ENCODE data around the gene ZBTB11. TPM values are rescaled to one million over a fixed set of nuclear protein-coding genes. Genes with fewer than 3 reads are reported as not detected.

ZBTB11 gene
- total RNA-seq, 1 experiment from 2014 or later: 14.8 TPM

GRCh38 chr3:101602731-101603130 is 74.2 kb downstream of the ZBTB11 start:
- Histone ChIP-seq H4K8ac (replicated peaks; ENCODE audit: insufficient read length, low read depth, low read length) (no peak overlapping the region), H2BK20ac (ENCODE audit: low read depth, low read length, poor library complexity, severe bottlenecking) (no peak overlapping the region), H3K23me2 (ENCODE audit: insufficient read length, low read depth, low read length, poor library complexity, severe bottlenecking) (no peaks in the 10 kb centered on the region), H3K9ac (ENCODE audit: extremely low read depth, insufficient read length, low read length) (no peak overlapping the region), H4K5ac (ENCODE audit: insufficient read length, low read depth, low read length) (no peak overlapping the region), H3T11ph (ENCODE audit: low read length) (no peak overlapping the region), H3K18ac (ENCODE audit: insufficient read length, low read depth, low read length) (no peak overlapping the region), H3K23ac (ENCODE audit: insufficient read length, low read depth, low read length) (no peak overlapping the region), H3K27me3 (ENCODE audit: insufficient read depth, low read length) (no peaks in the 10 kb centered on the region), H3K4me2 (ENCODE audit: insufficient read depth, insufficient read length, low read length) (no peak overlapping the region), H4K20me1 (ENCODE audit: control insufficient read depth, insufficient read depth, insufficient read length) (no peaks in the 10 kb centered on the region), H3K9me3 (ENCODE audit: control insufficient read depth, low read depth, low read length) (no peaks in the 10 kb centered on the region), H2BK15ac (ENCODE audit: low read depth, low read length) (no peak overlapping the region), H3K27ac (ENCODE audit: insufficient read length, low read depth, low read length) (no peak overlapping the region), H3K4me1 (ENCODE audit: insufficient read depth, low read length) (no peaks in the 10 kb centered on the region), H3K79me2 (ENCODE audit: insufficient read depth, low read length) (no peaks in the 10 kb centered on the region), H2AK5ac (ENCODE audit: insufficient read length, low read length) (no peak overlapping the region), H3K14ac (ENCODE audit: insufficient read depth, low read length) (no peak overlapping the region), H3K79me1 (ENCODE audit: insufficient read depth, low read depth, low read length, poor library complexity, severe bottlenecking) (no peaks in the 10 kb centered on the region), H3K56ac (ENCODE audit: insufficient read length, low read depth, low read length) (no peak overlapping the region), H2AFZ (ENCODE audit: low read length) (no peak overlapping the region), H2BK120ac (ENCODE audit: low read depth, low read length, poor library complexity, severe bottlenecking) (no peak overlapping the region), H3K4ac (ENCODE audit: low read depth, low read length) (no peak overlapping the region), H2BK5ac (ENCODE audit: insufficient read length, low read length) (no peak overlapping the region), H4K91ac (ENCODE audit: insufficient read length, low read depth, low read length) (no peak overlapping the region), H2BK12ac (ENCODE audit: insufficient read length, low read depth, low read length) (no peak overlapping the region)
- DNase-seq: no peak
- H3K9me3 Mint-ChIP-seq: peaks cover 5% of the 10 kb centered on the region in 2 experiments; a peak in 4 of 5 replicates
- no peak overlapping the region for H3K4me3 Mint-ChIP-seq
- H3K36me3 Mint-ChIP-seq (ENCODE audit: insufficient read depth in 1 of 3, low read depth in 3 of 3): peaks cover 0 to 4% (median 3%) of the 10 kb centered on the region in 3 experiments; a peak in 3 of 7 replicates
- peaks cover 4 to 12% of the 10 kb centered on the region in 2 experiments for H3K4me1 Mint-ChIP-seq
- WGBS (ENCODE audit: extremely low coverage, insufficient read length, low lambda C conversion rate): no CpG with 5 or more reads among the region's 3 CpGs
- no peak for TF ChIP-seq CTCF (conservative IDR thresholded peaks at IDR 0.05)
- H3K27me3 Mint-ChIP-seq (ENCODE audit: low read depth): no peaks in the 10 kb centered on the region
- peak overlapping the region in 1 of 3 experiments; percentile 36; a peak in 1 of 7 replicates for H3K27ac Mint-ChIP-seq

Other genes starting within 250 kb of the ZBTB11 start
- gene SENP7, start 163.9 kb downstream of the ZBTB11 start, total RNA-seq (2021): 8.0 and 8.4 TPM in 2 replicates
- 53.6 and 58.7 TPM in 2 replicates for gene TRMT10C, start 115.3 kb downstream of the ZBTB11 start, total RNA-seq (2021)
- 209 and 216 TPM in 2 replicates for gene PCNP, start 103.0 kb downstream of the ZBTB11 start, total RNA-seq (2021)
- 1,904 and 1,919 TPM in 2 replicates for gene RPL24, start 9.6 kb upstream of the ZBTB11 start, total RNA-seq (2021)
- 12.4 and 13.9 TPM in 2 replicates for gene CEP97, start 47.5 kb upstream of the ZBTB11 start, total RNA-seq (2021)
- 15.9 and 16.6 TPM in 2 replicates for gene NXPE3, start 102.1 kb upstream of the ZBTB11 start, total RNA-seq (2021)
- 11.1 TPM in 2 replicates for gene NFKBIZ, start 172.4 kb upstream of the ZBTB11 start, total RNA-seq (2021)

Data from H9 (cell line).